PFSK-1 (cell line): ENCODE data around the gene MESP1. TPM values are rescaled to one million over a fixed set of nuclear protein-coding genes. Genes with fewer than 3 reads are reported as not detected.
A peak's percentile ranks its signal among the peaks of the same experiment; 100 is the strongest.

ENCODE experiments used
- FOXP2 ChIP-seq: optimal IDR thresholded peaks from 2 replicates; pipeline ENCODE3; 2011; ENCODE audit warnings: borderline replicate concordance, control low read depth, inconsistent platforms; ENCODE audit not compliant: insufficient read depth; ENCODE audit errors: extremely low read length, extremely low read depth
- POLR2AphosphoS5 ChIP-seq: IDR thresholded peaks from 2 replicates; pipeline ENCODE4 v1.6.1; 2012; ENCODE audit warnings: low read depth, mild to moderate bottlenecking, control low read depth, low read length, moderate library complexity
- REST ChIP-seq, 2 experiments: IDR thresholded peaks; 2 replicates each; pipeline versions ENCODE4 v1.6.1 to v1.8.0; 2011 to 2012; ENCODE audit warnings: low read depth in 2 of 2, low read length in 2 of 2, control low read depth in 1 of 2, inconsistent platforms in 1 of 2, mild to moderate bottlenecking in 1 of 2, moderate library complexity in 1 of 2; ENCODE audit not compliant: insufficient read depth in 1 of 2
- SIN3A ChIP-seq: IDR thresholded peaks from 2 replicates; pipeline ENCODE4 v1.6.1; 2012; ENCODE audit warnings: mild to moderate bottlenecking, low read length, moderate library complexity, borderline replicate concordance; ENCODE audit not compliant: insufficient read depth
- TAF1 ChIP-seq: IDR thresholded peaks from 2 replicates; pipeline ENCODE4 v1.6.1; 2012; ENCODE audit warnings: low read length, control low read depth, borderline replicate concordance; ENCODE audit not compliant: insufficient read depth
- polyA plus RNA-seq: library from polyadenylated mRNA; unstranded; fragments of >200 nt; gene quantifications from one replicate; pipeline ENCODE4 v1.2.1, GENCODE V29; 2012; ENCODE audit warnings: low read depth, missing spikeins; ENCODE audit not compliant: insufficient read length

The MESP1 gene, protein sequence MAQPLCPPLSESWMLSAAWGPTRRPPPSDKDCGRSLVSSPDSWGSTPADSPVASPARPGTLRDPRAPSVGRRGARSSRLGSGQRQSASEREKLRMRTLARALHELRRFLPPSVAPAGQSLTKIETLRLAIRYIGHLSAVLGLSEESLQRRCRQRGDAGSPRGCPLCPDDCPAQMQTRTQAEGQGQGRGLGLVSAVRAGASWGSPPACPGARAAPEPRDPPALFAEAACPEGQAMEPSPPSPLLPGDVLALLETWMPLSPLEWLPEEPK
- 0.59 TPM for polyA plus RNA-seq

GRCh38 chr15:89750560-89751542, at the start of gene MESP1:
Gene MESP1 (minus strand): TSS chr15:89751249. CDS start chr15:89751231, 18 bp downstream.
- TF ChIP-seq SIN3A, result no peak
- TF ChIP-seq FOXP2, result peak; percentile 77
- no peak for TF ChIP-seq REST (IDR thresholded peaks at IDR 0.05; ENCODE audit: insufficient read depth in 1 of 2, low read depth in 2 of 2, low read length in 2 of 2)
- TF ChIP-seq POLR2AphosphoS5, result peak; percentile 65; the same call in 1 of the 2 replicates
- 0 out of 2 replicates have a peak, but pooled peaks have one; percentile 51 for TF ChIP-seq TAF1

DNA sequence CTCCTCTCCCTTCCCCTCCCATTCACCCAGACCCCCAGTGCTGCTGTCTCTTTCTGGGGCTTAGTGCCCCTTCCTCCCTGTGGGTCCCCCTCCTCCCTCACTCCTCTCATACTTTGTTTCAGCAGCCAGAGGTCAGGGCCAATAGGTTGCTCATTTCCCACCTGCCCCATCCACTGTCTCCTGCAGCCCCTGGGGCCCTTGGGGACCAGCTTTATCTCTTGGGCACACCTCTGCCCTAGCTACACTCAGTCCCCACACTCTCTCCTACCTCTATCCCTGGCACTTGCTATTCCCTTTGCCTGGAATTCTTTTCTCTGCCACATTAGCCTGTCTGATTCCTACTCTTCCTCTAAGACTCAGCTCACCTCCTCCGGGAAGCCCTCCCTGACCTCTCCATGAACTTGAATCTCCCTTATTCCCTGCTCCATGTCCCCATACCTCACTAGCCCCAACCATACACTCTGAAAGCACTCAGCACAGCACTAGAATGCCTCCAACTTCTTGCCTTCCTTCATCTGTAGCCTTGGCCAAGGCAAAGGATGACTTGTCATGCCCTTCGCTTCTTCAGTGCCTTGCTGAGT, 49.0 kb upstream of the MESP1 start:
- no peak for TF ChIP-seq POLR2AphosphoS5
- no peak for TF ChIP-seq FOXP2
- TF ChIP-seq REST (IDR thresholded peaks at IDR 0.05; ENCODE audit: insufficient read depth in 1 of 2, low read depth in 2 of 2, low read length in 2 of 2), result no peak
- no peak for TF ChIP-seq TAF1
- no peak for TF ChIP-seq SIN3A

GRCh38 chr15:89799011-89799911, 48.2 kb upstream of the MESP1 start:
- no peak for TF ChIP-seq POLR2AphosphoS5
- no peak for TF ChIP-seq TAF1
- TF ChIP-seq REST (IDR thresholded peaks at IDR 0.05; ENCODE audit: insufficient read depth in 1 of 2, low read depth in 2 of 2, low read length in 2 of 2), result no peak
- no peak for TF ChIP-seq FOXP2
- TF ChIP-seq SIN3A, result no peak

DNA sequence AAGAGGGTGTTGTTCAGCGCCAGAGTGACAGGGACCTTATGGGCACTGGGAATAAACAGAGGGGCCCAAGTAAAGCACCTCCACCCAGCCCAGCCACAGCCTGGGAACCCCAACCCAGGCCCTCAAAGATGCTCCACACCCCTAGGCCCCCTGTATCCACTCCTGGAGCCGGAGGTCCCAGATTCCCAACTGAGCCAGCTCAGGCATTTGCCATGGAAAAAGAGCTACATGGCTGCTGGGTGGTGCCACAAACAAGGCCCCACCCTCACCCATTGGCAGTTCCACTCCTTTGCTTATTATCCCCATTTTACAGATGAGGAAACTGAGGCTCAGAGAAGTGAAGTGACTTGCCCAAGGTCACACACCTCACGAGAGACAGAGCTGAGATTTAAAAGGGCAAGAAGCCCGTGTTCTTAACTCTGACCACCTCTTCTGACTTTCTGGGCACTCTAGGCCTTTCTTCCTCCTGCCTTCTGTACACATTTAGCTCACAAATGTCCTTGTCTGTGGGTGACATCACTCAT, 46.7 kb upstream of the MESP1 start:
- no peak for TF ChIP-seq FOXP2
- TF ChIP-seq REST (IDR thresholded peaks at IDR 0.05; ENCODE audit: insufficient read depth in 1 of 2, low read depth in 2 of 2, low read length in 2 of 2), result no peak
- TF ChIP-seq POLR2AphosphoS5, result no peak
- TF ChIP-seq SIN3A, result no peak
- TF ChIP-seq TAF1, result no peak
